Measurements from ENCODE around the gene DLGAP4.

Gene DLGAP4

GRCh38 chr20:36546111-36546736, 240.1 kb downstream of the DLGAP4 start:
- no peak for TF ChIP-seq CTCF (IDR thresholded peaks at IDR 0.05)
- Mint-ChIP-seq H3K36me3 (ENCODE audit: low read depth) (peaks cover 15% of the 10 kb centered on the region), H3K27me3 (ENCODE audit: low read depth, poor library complexity) (peaks cover 3% of the 10 kb centered on the region), H3K27ac (peak overlapping the region; percentile 85), H3K4me3 (no peak overlapping the region), H3K9me3 (no peaks in the 10 kb centered on the region), H3K4me1 (peaks cover 48% of the 10 kb centered on the region)
- DNase-seq: no peak

- peak overlapping the region; percentile 72 for H3K27ac Mint-ChIP-seq
- peaks cover 15% of the 10 kb centered on the region for H3K36me3 Mint-ChIP-seq (ENCODE audit: low read depth)
- no peak overlapping the region for H3K4me3 Mint-ChIP-seq
- no peak for DNase-seq
- peaks cover 3% of the 10 kb centered on the region for H3K27me3 Mint-ChIP-seq (ENCODE audit: low read depth, poor library complexity)
- no peaks in the 10 kb centered on the region for H3K9me3 Mint-ChIP-seq
- no peak for TF ChIP-seq CTCF (IDR thresholded peaks at IDR 0.05)
- H3K4me1 Mint-ChIP-seq: peaks cover 44% of the 10 kb centered on the region
Observed at GRCh38 chr20:36547186-36548005, 241.3 kb downstream of the DLGAP4 start.

- H3K4me1 Mint-ChIP-seq: peaks cover 38% of the 10 kb centered on the region
- no peaks in the 10 kb centered on the region for H3K9me3 Mint-ChIP-seq
- no peak overlapping the region for H3K4me3 Mint-ChIP-seq
- DNase-seq: peak; percentile 27
- TF ChIP-seq CTCF (IDR thresholded peaks at IDR 0.05): no peak
- H3K27ac Mint-ChIP-seq: peak overlapping the region; percentile 44
- H3K27me3 Mint-ChIP-seq (ENCODE audit: low read depth, poor library complexity): peaks cover 3% of the 10 kb centered on the region
- H3K36me3 Mint-ChIP-seq (ENCODE audit: low read depth): peaks cover 15% of the 10 kb centered on the region
Observed at GRCh38 chr20:36548006-36548315, 241.8 kb downstream of the DLGAP4 start.

- peak overlapping the region; percentile 44 for H3K27ac Mint-ChIP-seq
Observed at GRCh38 chr20:36548704-36549627, 242.8 kb downstream of the DLGAP4 start.

GRCh38 chr20:36549628-36549941, 243.4 kb downstream of the DLGAP4 start:
- H3K9me3 Mint-ChIP-seq: no peaks in the 10 kb centered on the region
- H3K27me3 Mint-ChIP-seq (ENCODE audit: low read depth, poor library complexity): peaks cover 6% of the 10 kb centered on the region
- H3K4me1 Mint-ChIP-seq: peaks cover 24% of the 10 kb centered on the region
- peaks cover 6% of the 10 kb centered on the region for H3K36me3 Mint-ChIP-seq (ENCODE audit: low read depth)
- H3K4me3 Mint-ChIP-seq: no peak overlapping the region
- TF ChIP-seq CTCF (IDR thresholded peaks at IDR 0.05): no peak
- DNase-seq: no peak
- H3K27ac Mint-ChIP-seq: no peak overlapping the region

More at GRCh38 chr20:36548704-36549627, 242.8 kb downstream of the DLGAP4 start:
- no peak overlapping the region for H3K4me3 Mint-ChIP-seq
- H3K36me3 Mint-ChIP-seq (ENCODE audit: low read depth): peaks cover 10% of the 10 kb centered on the region
- no peak for TF ChIP-seq CTCF (IDR thresholded peaks at IDR 0.05)
- peaks cover 28% of the 10 kb centered on the region for H3K4me1 Mint-ChIP-seq
- no peak for DNase-seq
- H3K27me3 Mint-ChIP-seq (ENCODE audit: low read depth, poor library complexity): peaks cover 6% of the 10 kb centered on the region
- no peaks in the 10 kb centered on the region for H3K9me3 Mint-ChIP-seq
